ENCODE results near the gene RELB.

The RELB gene

DNA sequence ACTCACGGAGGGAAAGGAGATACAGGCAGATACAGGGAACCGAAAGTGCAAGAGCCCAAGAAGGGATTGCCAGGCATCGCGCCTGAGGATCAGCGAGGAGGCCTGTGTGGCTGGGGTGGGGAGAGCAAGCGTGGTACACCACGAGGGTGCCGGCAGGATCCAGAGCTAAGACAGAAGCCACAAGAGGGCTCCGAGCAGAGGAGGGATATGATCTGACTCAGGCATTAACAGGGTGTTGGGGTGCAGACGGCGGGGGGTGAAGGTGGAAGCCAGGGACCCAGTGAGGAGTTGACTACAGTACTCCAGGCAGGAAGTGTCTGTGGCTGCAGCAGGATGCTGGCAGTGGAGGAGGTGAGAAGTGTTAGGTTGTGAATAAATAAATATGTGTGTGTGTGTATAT is 86.3 kb downstream of the RELB start:
- DNase-seq, result peak in 1 of 2 experiments; percentile 29
